Skin epidermis (tissue), 12 donors: Measurements from ENCODE around the gene PKNOX1.
"Not testable (repeated sequence)": the region's sequence is repeated elsewhere in the genome, so short reads cannot be mapped to it uniquely, and the experiment has no call there.

Experiments
- H3K27ac ChIP-seq, 21 experiments: fragments of 200-600 bp; sonication (generic) in 11 of 21; one replicate each; pipeline ENCODE4 v1.5.0; 2020; ENCODE audit warnings: mild to moderate bottlenecking in 3 of 21, inconsistent platforms in 2 of 21, moderate library complexity in 2 of 21
- H3K4me3 ChIP-seq, 7 experiments: fragments of 200-600 bp; sonication (generic) in 2 of 7; one replicate each; pipeline ENCODE4 v1.5.0; 2020; ENCODE audit warnings: inconsistent platforms in 2 of 7, mild to moderate bottlenecking in 2 of 7, moderate library complexity in 1 of 7

PKNOX1 gene

DNA sequence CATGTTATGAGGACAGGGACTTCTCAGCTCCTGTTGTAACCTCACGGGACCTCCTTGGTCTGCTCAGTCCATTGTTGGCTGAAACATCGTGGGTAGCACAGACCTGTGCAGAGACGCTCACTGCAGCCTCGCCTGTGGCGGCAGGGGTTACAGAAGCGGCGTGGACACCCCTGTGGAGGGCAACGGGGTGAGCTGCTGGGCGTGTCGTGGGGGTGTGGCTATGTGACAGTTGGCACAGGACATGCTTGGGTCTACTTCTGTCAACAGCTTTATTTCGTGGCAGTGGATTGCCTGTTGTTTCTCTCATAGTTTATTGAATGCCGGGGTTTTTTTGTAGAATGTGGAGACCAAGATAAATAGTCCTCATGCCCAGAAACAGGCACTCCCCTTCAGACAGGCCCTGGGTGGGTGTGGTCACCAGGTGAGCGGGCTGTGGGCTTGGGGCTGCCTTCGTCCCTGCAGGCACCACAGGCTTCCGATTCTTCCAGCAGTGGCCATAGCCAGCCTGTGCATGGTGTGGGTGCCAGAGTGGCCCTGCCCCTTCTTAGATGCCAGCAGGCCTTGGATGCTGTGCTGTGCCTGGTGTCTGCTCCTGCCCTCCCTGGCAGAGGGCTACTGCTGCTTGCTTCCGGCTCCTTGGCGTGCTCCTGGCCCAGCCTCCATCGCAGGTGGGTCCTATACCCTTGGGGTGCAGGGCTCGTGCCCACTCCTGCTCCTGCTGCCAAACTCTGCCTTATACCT lies 63.7 kb downstream of the PKNOX1 start:
- not testable (repeated sequence) for H3K27ac ChIP-seq, H3K4me3 ChIP-seq

DNA sequence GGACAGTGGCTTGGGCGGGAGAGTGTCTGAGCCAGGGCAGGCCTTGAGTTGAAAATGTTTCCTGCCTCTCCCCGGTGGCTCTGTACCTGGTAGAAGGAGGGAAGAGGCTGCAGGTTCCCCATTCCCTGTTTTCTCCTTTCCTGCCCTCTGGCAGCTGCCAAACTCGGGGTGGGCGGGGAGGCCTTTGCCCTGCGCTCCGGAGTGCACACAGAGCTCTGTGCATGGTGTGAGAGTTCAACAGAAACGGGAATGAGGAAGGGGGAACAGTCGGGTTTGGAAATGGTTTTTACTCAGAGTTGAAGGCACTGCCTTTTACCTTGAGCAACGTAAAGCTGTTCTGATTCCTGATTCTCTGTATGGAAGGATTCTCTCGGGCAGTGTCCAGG lies 64.3 kb downstream of the PKNOX1 start:
- not testable (repeated sequence) for H3K27ac ChIP-seq

DNA sequence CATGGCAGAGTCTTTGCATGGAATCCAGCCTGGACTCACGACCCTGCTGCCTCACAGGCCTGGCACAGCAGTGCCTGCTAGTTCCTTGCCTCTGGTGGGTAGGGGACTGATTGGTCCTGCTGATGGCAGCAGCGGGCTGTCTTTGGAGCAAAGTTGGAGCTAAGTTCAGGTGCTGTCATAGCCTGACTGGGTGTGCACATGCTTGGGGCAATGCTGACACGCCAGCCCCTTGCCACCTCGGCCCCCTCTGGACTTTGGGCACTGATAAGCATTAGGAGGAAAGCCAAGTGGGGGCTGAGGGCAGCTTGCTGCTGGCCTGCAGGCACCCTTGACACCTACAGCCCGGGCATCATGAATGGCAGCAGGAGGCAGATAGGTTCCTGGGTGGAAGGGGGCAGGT lies 67.8 kb downstream of the PKNOX1 start:
- not testable (repeated sequence) for H3K27ac ChIP-seq, H3K4me3 ChIP-seq

More for the DNA sequence above, 64.3 kb downstream of the PKNOX1 start:
- not testable (repeated sequence) for H3K4me3 ChIP-seq

DNA sequence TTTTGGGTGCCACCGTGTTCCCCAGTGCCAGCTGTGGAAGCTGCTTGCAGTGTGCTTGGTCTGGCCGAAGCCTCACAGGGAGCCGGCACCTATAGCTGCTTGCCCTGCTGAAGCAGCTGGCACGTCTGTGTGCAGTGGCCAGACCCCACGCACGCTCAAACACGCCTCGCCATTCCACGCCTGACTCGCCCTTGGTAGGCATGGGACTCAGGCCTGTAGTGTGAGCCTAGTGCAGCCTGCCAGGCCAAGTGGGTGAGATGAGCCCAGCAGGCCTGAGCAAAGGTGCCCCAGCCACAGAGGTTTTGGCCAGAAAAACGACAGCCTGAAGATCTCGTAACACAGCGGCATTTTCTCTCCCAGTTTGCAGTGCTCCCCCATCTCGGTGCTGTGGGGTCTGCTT lies 68.9 kb downstream of the PKNOX1 start:
- H3K27ac ChIP-seq, H3K4me3 ChIP-seq: not testable (repeated sequence)

DNA sequence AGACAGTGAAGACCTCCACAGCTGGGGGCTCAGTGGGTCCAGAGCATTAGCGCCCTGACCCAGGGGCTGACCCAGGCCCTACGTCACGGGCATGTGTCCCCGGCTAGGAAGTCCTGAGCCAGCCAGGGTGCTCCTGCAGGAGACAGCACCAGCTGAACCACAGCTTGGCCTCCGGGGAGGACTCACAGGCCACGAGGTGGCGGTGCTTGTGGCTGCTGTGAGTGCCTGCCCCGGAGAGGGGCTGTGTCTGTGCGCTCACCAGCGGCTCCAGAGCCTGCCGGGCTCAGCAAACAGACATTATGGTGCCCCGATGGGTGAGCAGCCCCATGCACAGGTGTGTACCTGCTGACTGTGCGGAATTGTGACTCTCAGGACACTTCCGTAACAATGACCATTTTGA lies 70.2 kb downstream of the PKNOX1 start:
- H3K4me3 ChIP-seq, H3K27ac ChIP-seq: not testable (repeated sequence)

DNA sequence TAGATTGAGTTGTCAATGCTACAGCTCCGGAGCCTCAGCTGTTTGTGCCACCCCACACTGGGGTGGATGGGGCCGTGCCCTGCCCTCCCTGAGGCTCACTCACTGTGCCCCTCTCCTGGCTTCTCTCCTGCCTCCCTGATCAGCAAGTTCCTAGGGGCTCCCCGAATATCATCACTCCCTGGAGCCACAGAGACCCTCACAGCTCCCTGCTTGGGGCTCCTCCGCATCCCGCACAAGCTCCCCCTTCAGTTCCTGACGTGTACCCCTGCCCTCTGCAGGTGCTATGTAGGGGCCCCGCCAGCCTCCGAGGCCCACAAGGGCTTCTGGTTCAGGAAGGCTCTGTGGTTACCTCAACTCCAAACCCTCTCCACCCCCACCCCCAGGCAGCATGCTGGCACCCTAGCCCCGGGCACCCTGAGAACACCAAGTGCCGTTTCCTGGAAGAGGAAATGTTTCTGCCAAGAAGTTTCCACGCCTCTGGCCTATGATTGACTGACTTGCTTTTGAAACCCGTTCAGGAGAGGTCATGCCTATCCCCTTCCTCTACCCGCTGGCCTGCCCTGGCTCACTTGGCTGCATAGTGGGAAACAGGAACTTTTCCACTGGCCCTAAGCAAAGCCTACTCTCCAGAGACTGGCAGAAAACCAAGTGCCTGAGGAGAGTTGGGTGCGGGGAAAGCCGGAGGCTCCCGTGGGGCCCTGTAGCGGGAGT lies 71.0 kb downstream of the PKNOX1 start:
- not testable (repeated sequence) for H3K4me3 ChIP-seq
- H3K27ac ChIP-seq: peak overlapping the region in 1 of 21 experiments; percentile 72

DNA sequence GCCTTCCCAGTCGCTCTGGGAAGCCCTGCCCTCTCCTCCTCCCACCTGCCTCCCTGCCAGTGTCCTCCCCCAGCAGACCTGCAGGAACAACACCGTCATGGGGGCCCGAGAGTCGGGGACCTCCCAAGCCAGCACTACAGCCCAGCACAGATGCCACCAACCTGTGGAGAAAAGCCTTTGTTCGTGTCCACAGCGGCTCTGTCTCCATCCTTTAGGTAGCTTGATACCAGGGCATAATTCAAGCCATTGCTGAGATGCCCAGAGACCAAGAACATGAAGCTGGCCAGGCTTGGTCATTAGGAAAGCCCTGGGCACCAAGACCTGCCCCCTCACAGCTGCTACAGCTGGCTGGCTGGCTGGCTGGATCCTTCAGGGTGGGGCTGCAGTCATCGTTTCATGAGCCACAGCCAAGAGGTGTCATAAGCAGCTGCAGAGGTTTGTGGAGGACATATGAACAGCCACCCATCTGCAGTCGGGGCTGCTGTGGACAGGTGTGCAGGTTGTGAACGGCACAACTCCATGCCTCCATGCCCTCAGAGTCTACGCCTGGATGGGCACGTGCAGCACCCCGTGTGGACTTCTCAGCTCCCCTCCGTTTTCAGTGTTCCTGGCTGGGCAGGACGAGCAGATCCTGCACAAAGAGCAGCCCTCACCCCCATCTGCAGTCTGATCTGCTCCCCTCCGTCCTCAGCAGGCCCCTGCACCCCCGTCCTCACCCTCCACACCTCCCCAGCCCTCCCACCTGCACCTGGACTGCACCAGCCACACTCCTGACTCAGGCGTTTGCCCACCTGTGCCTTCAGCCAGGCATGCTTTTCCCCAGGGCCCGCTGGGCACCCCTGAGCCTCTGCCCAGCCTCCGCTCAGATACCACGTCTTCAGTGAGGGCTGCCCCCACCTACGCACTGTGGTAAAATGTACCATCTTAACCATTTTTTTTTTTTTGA lies 71.8 kb downstream of the PKNOX1 start:
- not testable (repeated sequence) for H3K27ac ChIP-seq, H3K4me3 ChIP-seq

DNA sequence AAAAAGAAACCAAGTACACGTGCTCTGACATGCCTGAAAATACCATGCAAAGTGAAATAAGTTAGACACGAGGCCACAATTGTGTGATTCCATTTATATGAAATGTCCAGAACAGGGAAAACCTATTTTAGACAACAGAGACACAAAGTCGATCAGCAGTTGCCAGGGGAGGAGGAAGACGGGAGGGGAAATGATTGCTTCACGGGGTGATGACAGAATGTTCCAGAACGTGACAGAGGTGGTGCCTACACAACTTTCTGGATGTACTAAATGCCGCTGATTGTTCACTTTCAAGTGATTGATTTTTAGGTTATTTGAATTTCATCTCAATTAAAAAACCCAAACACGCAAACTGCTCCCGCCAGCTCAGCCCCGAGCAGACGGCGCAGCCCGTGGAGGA lies 78.8 kb downstream of the PKNOX1 start:
- H3K27ac ChIP-seq: not testable (repeated sequence)

DNA sequence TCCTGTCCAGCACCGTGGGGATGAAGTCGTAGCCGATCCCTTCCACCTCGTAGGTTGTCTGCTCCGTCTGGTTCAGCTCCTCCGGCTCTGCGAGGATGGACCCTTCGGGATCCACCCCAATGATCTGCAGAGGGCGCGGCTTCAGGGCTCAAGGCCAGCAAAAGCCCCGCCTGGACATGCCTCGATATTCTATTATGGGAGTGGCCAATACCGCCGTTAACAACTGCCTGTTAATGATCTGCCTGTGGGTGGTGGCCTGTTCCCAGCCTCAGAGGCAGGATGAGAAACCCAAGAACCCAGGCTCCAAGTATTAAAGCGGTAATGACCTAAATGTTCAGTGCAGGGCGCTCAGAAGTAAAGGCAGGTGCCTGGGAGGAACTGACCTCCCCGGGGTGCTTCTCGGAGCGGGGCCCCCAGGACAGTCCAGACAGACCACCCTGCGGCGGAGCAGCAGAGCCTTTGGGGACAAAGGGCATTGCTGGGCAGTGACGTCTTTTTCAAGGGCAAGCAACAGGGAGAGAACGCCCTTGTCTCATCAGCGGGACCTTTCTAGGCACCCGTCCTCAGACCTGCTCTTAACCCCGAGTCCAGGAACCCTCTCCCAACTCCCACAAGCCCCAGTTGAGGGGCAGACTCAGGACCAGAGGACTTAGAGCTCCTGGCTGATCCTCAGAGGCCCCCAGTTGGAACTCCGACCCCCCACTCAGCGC lies 88.7 kb downstream of the PKNOX1 start:
- H3K27ac ChIP-seq, H3K4me3 ChIP-seq: not testable (repeated sequence)

More for the DNA sequence above, 78.8 kb downstream of the PKNOX1 start:
- H3K4me3 ChIP-seq: not testable (repeated sequence)

DNA sequence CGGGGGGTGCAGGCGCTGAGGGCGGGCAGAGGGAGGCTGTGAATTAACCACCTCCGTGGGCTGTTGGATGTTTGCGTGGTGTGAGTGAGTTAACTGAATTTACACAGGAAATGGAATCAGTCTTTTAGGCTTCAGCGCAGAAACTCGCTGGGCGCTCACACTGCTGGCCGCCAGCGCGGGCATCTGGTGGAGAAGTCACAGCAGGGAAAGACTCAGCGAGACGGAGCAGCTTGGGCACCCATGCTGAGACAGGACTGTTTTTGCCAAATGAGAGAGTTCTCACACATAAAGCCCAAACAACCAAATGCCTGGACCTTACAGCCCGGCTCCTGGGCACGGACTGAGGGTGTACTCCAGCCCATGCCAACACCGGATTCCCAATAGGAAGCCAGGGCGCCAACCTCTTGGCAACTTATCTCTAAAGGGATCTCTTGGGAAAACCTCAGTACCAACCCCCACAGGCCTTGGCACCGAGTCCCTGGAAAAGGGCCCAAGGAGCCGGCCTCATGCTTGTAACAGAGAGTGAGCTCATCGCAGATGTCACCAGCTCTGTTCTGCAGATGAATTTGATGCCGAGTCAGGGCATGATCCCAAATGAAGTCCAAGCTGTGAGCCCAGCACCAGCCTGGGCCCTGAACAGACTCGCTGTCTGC lies 90.0 kb downstream of the PKNOX1 start:
- not testable (repeated sequence) for H3K4me3 ChIP-seq, H3K27ac ChIP-seq

DNA sequence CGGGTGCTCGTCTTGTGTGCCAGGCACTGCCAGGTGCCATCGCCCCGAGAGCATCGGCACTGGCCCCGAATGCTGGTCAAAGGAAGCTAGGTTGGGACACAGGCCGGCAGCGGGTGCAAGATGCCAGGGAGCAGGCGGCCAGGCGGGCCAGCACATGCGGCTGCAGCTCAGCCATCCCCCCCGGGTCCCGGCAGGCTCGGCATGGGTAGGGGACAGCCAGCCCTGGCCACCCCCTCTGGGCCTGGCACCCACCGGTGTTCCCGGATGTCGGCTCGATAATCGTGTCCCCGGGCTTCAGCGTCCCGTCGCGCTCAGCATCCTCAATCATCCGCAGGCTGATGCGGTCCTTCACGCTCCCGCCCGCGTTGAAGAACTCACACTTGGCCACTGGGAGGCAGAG lies 91.6 kb downstream of the PKNOX1 start:
- H3K27ac ChIP-seq: not testable (repeated sequence)

DNA sequence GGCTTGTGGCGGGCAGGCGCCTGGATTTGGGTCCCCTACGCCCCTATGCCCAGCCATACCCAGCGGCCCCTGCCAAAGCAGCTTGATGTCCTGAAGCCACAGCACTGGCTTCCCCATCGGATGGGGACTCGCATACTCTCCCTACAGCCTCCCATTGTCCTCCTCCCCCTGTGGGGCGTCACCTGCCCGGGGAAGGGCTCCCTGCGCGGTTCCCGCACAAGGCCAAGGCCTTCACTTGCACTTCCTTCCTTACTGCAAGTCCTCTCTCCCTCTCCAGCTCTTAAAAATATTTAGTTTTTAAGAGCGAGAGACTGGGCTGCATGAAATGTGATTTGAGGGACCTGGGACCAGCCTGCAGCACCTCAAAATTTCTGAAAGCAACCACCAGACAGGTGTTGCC lies 92.3 kb downstream of the PKNOX1 start:
- H3K4me3 ChIP-seq, H3K27ac ChIP-seq: not testable (repeated sequence)

More for the DNA sequence above, 91.6 kb downstream of the PKNOX1 start:
- H3K4me3 ChIP-seq: not testable (repeated sequence)

DNA sequence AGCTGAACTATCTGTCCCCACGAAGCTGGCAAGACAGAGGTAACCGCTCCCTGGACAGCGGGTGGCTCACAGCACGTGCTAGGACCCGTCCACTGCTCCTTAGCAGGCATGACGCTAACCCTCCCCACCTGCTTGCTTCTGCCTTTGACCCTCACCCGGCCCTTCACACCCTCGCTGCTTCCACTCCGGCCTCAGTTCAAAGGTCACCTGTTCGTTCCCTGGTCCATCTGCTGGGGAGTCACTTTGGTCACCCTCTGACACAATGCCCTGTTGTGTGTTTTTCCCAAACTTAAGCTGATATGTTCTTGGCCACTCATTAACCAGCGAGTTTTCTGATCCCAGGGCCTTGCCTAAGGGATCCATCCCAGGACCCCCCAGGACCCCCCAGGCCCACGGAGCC lies 93.7 kb downstream of the PKNOX1 start:
- not testable (repeated sequence) for H3K4me3 ChIP-seq

DNA sequence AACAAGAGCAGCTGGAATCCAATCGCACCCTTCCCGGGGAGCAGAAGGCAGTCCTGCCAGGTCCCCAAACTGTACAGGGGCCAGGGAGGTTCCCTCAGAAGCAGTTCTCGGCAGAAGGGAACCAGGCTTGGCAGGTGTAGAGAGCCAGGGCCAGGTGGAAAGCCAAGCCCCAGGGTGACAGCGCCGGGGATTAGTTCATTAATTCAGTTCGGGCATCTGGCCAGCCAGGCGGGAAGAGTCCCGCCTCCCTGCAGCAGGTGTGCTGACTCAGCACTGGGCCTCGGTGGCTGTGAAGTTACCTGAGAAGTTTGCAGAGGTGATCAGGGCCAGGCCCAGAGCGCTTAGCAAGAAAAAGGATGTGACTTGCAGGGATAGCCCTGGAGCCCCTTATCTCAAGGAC lies 95.3 kb downstream of the PKNOX1 start:
- not testable (repeated sequence) for H3K4me3 ChIP-seq, H3K27ac ChIP-seq

More for the DNA sequence above, 93.7 kb downstream of the PKNOX1 start:
- H3K27ac ChIP-seq: not testable (repeated sequence)

DNA sequence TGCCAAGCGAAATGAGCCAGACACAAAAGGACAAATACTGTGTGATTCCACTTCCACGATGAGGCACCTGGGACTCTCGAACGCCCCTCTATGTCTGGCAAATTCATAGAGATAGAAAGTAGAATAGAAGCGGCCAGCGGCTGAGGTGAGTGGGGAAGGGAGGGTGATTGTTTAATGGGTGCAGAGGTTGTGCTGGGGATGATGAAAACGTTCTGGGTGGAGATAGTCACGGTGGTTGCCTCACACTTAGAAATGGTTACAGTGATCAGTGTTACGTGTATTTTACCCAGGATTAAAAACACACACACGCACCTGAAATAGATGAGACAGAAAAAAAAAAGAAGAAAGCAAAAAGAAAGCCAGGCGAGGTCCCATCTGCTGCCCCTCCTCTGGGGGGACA lies 98.4 kb downstream of the PKNOX1 start:
- not testable (repeated sequence) for H3K4me3 ChIP-seq

DNA sequence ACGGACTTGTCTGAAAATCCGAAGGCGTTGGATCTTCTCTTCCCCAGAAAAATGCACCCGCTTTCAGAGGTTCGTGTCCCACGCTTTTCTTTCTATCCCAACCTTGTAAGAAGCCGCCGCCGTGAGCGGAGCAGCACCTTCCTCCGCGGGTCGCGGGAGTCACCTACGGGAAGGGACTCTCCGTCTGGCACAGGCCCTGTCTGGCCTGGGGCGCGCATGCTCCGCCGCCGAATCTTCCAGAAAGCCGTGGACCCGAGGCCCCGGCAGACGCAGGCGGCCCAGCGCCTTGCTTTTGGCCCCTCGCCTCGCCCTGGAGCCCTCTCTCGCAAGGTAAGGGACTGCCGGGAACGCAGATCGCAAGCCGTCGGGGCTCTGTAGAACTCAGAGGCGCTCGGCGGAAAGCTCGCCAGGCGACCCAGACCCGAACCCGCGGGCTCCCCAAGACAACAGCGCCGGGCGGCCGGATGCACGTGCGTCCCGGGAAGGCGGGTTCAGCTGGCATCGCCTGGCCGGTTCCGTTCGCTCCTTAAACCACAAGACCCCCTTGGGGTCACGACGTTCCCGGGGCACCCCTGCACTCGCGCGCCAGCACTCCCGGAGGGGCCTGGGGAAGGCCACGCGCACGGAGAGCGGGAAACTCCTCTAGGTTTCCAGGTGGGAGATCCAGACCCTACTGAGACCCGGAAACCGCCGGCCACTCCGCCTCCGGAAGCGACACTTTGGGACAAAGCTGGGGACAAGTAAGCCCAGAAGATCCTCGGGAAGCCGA lies 100.2 kb downstream of the PKNOX1 start:
- not testable (repeated sequence) for H3K4me3 ChIP-seq, H3K27ac ChIP-seq

More for the DNA sequence above, 98.4 kb downstream of the PKNOX1 start:
- not testable (repeated sequence) for H3K27ac ChIP-seq

DNA sequence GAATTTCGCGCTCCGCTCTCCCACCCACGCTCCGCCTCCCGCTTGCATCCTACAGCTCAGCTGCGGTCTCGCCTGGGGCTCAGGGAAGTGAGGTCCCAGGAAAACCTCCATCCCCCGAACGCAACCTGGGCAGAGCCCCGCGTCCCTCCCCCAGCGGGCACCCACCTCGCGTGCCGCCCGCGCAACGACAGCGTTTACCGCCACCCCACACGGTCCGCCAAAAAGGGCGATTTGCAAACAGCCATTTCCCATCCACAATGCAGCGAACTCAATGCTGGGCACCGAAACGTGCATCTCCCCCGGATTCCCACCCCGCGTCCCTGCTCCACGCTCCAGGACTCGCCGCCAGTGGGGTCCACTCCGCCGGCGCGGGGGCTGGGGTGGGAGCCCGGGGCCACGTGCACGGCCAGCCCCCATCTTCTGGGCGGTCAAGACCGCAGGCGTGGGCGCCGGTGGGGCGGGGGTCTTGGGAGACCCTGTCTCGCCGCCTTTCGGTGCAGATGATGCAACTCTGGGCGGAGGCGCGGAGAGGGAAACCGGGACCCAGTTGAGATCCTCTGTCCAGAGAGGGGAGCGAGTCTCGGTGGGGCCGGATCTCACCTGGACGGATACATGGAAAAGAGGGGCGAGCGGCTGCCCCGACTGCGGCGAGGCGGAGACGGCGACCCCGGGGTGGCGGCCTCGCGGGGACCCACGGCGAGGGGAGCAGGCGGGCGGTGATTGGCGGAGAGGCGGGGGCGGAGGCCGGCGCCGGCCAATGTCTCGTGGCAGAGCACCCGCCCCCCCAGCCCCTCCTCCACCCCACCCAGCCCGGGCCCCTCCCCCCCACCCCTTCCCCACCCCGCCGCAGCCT lies 101.0 kb downstream of the PKNOX1 start, which contains the start of gene CBS:
CBS (minus strand) TSS at position 666 of the 853 bp plus-strand sequence. CDS start 3,642 bp downstream, outside the sequence.
- H3K27ac ChIP-seq, H3K4me3 ChIP-seq: not testable (repeated sequence)
